Right lobe of liver (tissue), 4 donors: ENCODE results near the gene HELZ.

Experiments used
- CTCF ChIP-seq, 4 donors: fragments of 200-600 bp in 3 of 4; fragments of 450-650 bp in 1 of 4; IDR thresholded peaks; one replicate each; pipeline versions ENCODE4 v1.5.1 to v1.8.0; 2016 to 2022; ENCODE audit warnings: antibody characterized with exemption in 4 of 4, mild to moderate bottlenecking in 2 of 4
- POLR2A ChIP-seq: fragments of 450-650 bp; IDR thresholded peaks from one replicate; pipeline ENCODE4 v1.6.1; 2017; ENCODE audit warnings: antibody characterized with exemption, mild to moderate bottlenecking
- donor health status: DM: no; HTN: no; CAD: no.
- donor health status: DM: no; HTN: no; CAD: no.
- donor health status: DM: no; HTN: yes; CAD: no.

- TF ChIP-seq CTCF (IDR thresholded peaks at IDR 0.05) (no peak), POLR2A (no peak)
Measured at GRCh38 chr17:67105213-67105612, 139.8 kb downstream of the HELZ start.
